Esophagus muscularis mucosa (tissue), 4 donors: ENCODE results near the gene DIP2C. TPM values are rescaled to one million over a fixed set of nuclear protein-coding genes. Genes with fewer than 3 reads are reported as not detected.
"Not testable (repeated sequence)": the region's sequence is repeated elsewhere in the genome, so short reads cannot be mapped to it uniquely, and the experiment has no call there.

Experiments used
- DNase-seq: peaks from one replicate; pipeline ENCODE4 v3.0.0-alpha.2; 2017; ENCODE audit errors: extremely low spot score
- H3K27ac ChIP-seq, 4 donors: fragments of 200-600 bp; sonication (generic); replicated peaks in 1 of 4; 1 replicate in 3 of 4; 2 replicates in 1 of 4; pipeline ENCODE4 v1.5.1; 2016 to 2019; ENCODE audit warnings: mild to moderate bottlenecking in 1 of 4
- H3K27me3 ChIP-seq, 4 donors: fragments of 200-600 bp; sonication (generic); one replicate each; pipeline versions ENCODE4 v1.5.1 to v1.6.0; 2016 to 2019
- H3K36me3 ChIP-seq, 4 donors: fragments of 200-600 bp; sonication (generic); one replicate each; pipeline ENCODE4 v1.5.1; 2016 to 2019
- H3K4me1 ChIP-seq, 4 donors: fragments of 200-600 bp; sonication (generic); one replicate each; pipeline ENCODE4 v1.5.1; 2016 to 2019
- H3K4me3 ChIP-seq, 4 donors: fragments of 200-600 bp; sonication (generic); 1 replicate in 2 of 4; 2 replicates in 2 of 4; pipeline ENCODE4 v1.5.1; 2016 to 2019; ENCODE audit warnings: mild to moderate bottlenecking in 4 of 4, moderate library complexity in 1 of 4
- H3K9me3 ChIP-seq, 4 donors: fragments of 200-600 bp; sonication (generic); 1 replicate in 3 of 4; 2 replicates in 1 of 4; pipeline ENCODE4 v1.5.1; 2016 to 2019
- EP300 ChIP-seq: sonication (generic); formaldehyde crosslinking; IDR thresholded peaks from one replicate; pipeline ENCODE4 v1.6.1; 2017; ENCODE audit warnings: antibody characterized with exemption
- POLR2A ChIP-seq: fragments of 450-650 bp; IDR thresholded peaks from one replicate; pipeline ENCODE4 v1.6.1; 2017; ENCODE audit warnings: antibody characterized with exemption, moderate library complexity, mild to moderate bottlenecking, low read depth
- POLR2AphosphoS5 ChIP-seq, 2 donors: sonication (generic); formaldehyde crosslinking; IDR thresholded peaks; one replicate each; pipeline ENCODE4 v1.6.1; 2017; ENCODE audit warnings: antibody characterized with exemption in 2 of 2
- WGBS: methylation state at CpG from one replicate; pipeline ENCODE4 v1.1.5; 2018; 5-methylcytosine and 5-hydroxymethylcytosine counted together
- intact Hi-C: fragments of 100-400 bp; cut with DNase I; formaldehyde crosslinking; loops from one replicate; pipeline ENCODE4 v1.15.1; 2023
- total RNA-seq, 4 donors: library from RNA; depleted of rRNA; stranded (reverse); fragments of >200 nt; gene quantifications; one replicate each; pipeline versions ENCODE4 v1.1.0 to v1.2.1, GENCODE V29; 2016
- TF ChIP-seq, protein P1 (sequence below), 3 experiments: fragments of 200-600 bp in 2 of 3; fragments of 450-650 bp in 1 of 3; sonication (generic) in 2 of 3; IDR thresholded peaks; one replicate each; pipeline ENCODE4 v1.5.1; 2017 to 2019; ENCODE audit warnings: antibody characterized with exemption in 3 of 3, mild to moderate bottlenecking in 2 of 3, moderate library complexity in 1 of 3

Gene DIP2C
- total RNA-seq, 4 donors from 2014 or later = 38.6 to 66.4 (median 55.7) TPM

DNA sequence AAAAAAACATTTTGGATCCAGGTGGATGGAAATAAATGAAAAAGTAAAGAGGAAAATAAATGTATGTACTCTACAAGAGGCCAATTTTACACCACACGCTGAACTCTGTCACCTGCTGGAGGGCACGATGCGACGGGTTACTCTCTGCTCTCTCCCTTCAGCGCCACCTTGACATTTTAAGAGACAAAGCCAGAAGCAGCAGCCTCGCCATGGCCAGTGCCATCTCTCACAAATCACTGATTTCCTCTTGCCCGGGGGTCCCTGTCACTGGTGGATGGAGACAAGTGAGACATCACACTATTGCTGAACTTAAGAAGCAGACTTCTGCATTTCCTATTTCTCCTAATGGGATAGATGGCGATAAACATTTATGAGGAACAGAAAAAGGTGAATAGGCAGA, 364.2 kb downstream of the DIP2C start:
- intact Hi-C loops = no loop called here
- TF ChIP-seq EP300 (no peak), POLR2AphosphoS5 (IDR thresholded peaks at IDR 0.05) (no peak), POLR2A (no peak)
- TF ChIP-seq, protein P1, sequence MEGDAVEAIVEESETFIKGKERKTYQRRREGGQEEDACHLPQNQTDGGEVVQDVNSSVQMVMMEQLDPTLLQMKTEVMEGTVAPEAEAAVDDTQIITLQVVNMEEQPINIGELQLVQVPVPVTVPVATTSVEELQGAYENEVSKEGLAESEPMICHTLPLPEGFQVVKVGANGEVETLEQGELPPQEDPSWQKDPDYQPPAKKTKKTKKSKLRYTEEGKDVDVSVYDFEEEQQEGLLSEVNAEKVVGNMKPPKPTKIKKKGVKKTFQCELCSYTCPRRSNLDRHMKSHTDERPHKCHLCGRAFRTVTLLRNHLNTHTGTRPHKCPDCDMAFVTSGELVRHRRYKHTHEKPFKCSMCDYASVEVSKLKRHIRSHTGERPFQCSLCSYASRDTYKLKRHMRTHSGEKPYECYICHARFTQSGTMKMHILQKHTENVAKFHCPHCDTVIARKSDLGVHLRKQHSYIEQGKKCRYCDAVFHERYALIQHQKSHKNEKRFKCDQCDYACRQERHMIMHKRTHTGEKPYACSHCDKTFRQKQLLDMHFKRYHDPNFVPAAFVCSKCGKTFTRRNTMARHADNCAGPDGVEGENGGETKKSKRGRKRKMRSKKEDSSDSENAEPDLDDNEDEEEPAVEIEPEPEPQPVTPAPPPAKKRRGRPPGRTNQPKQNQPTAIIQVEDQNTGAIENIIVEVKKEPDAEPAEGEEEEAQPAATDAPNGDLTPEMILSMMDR (IDR thresholded peaks at IDR 0.05) = no peak
- H3K9me3 ChIP-seq = no peaks in the 10 kb centered on the region
- peaks cover 10 to 47% (median 37%) of the 10 kb centered on the region in 4 donors for H3K36me3 ChIP-seq
- H3K27me3 ChIP-seq = no peaks in the 10 kb centered on the region
- H3K4me1 ChIP-seq = peaks cover 10 to 27% (median 23%) of the 10 kb centered on the region in 4 donors
- DNase-seq = no peak
- no peak overlapping the region for H3K4me3 ChIP-seq
- 94% methylated on average over 8 of the region's 8 CpGs for WGBS
- H3K27ac ChIP-seq = peak overlapping the region in 1 of 4 donors; percentile 6

DNA sequence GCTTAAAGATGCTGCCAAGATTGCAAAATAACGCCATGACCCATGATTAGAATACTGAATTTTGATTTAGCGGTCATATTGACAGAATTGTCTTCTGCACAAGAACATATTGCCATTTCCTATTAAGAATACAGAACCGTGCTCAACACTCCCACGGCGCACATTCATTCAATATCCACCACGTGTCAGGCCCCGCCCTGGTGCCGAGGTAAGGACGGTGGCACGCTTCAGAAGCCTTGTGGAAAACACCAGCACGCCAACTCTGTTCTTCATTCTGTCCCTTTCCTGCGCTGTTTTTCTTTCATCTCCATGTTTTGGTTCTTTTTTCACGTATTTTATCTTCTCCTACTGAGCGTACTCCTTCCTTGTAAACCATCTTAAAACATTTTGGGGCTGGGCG, 364.9 kb downstream of the DIP2C start:
- DNase-seq = no peak
- H3K27me3 ChIP-seq = no peaks in the 10 kb centered on the region
- H3K4me1 ChIP-seq = peaks cover 7 to 23% (median 19%) of the 10 kb centered on the region in 4 donors
- WGBS = 92% methylated on average over 15 of the region's 15 CpGs
- H3K36me3 ChIP-seq = peaks cover 10 to 53% (median 37%) of the 10 kb centered on the region in 4 donors
- H3K9me3 ChIP-seq = no peaks in the 10 kb centered on the region
- H3K27ac ChIP-seq = peak overlapping the region; percentile 46 to 78 (median 60)
- intact Hi-C loops = no loop called here
- H3K4me3 ChIP-seq = no peak overlapping the region
- TF ChIP-seq, protein P1 (IDR thresholded peaks at IDR 0.05) = no peak
- TF ChIP-seq POLR2A = no peak
- TF ChIP-seq EP300 = no peak
- no peak for TF ChIP-seq POLR2AphosphoS5 (IDR thresholded peaks at IDR 0.05)

DNA sequence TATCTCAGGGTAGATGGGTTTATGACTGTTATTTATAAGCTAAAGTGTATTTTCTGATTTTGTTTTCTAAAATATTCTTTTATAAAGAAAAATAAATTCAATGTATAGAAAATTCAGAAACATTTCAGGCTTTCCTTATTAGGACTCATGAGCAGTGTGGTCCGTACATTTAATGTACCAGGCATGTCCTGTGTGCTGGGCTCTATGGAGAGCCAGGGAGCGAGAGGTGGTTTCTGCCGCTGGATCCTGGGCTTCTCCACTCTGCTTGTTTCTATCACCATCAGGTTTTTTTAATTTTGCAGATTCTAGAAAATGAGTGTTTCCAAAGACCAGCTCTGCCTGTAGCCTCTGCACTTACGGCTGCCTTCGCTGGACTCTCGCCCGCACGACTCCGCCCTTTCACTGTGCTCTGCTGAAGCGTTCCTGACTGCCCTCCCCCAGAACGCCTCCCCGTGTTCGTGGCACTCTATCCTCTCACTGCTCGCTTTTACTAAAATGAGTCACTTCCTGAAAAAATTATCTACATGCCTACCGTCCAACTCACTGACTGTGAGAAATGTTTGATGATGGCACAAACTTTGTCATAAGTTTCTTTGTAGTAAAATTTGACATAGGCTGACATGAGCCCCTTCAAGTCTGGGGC, 365.7 kb downstream of the DIP2C start:
- WGBS = 22% methylated on average over 15 of the region's 15 CpGs
- peak; percentile 69 to 71 for TF ChIP-seq POLR2AphosphoS5 (IDR thresholded peaks at IDR 0.05)
- TF ChIP-seq, protein P1 (IDR thresholded peaks at IDR 0.05) = no peak
- no peak for TF ChIP-seq EP300
- TF ChIP-seq POLR2A = no peak

DNA sequence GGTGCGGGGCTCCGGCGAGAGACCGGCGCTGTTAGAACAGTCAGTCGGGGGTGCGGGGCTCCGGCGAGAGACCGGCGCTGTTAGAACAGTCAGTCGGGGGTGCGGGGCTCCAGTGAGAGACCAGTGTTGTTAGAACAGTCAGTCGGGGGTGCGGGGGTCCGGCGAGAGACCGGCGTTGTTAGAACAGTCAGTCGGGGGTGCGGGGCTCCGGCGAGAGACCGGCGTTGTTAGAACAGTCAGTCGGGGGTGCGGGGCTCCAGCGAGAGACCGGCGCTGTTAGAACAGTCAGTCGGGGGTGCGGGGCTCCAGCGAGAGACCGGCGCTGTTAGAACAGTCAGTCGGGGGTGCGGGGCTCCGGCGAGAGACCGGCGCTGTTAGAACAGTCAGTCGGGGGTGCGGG, 366.4 kb downstream of the DIP2C start:
- H3K9me3 ChIP-seq, DNase-seq, intact Hi-C loops, H3K27me3 ChIP-seq, H3K4me3 ChIP-seq: not testable (repeated sequence)
- WGBS = 83% methylated on average over 38 of the region's 43 CpGs
- Histone ChIP-seq H3K27ac (peak overlapping the region in 1 of 4 donors; percentile 46), H3K36me3 (peaks cover 10 to 57% (median 45%) of the 10 kb centered on the region in 4 donors), H3K4me1 (peaks cover 2 to 16% (median 14%) of the 10 kb centered on the region in 4 donors)

More for the DNA sequence above, 365.7 kb downstream of the DIP2C start:
- intact Hi-C loops = no loop called here
- no peaks in the 10 kb centered on the region for H3K27me3 ChIP-seq
- peak overlapping the region; percentile 46 to 78 (median 60) for H3K27ac ChIP-seq
- peaks cover 2 to 14% (median 11%) of the 10 kb centered on the region in 4 donors for H3K4me1 ChIP-seq
- peak; percentile 97 for DNase-seq
- H3K4me3 ChIP-seq = peak overlapping the region; percentile 14 to 37 (median 24)
- H3K36me3 ChIP-seq = peaks cover 10 to 53% (median 40%) of the 10 kb centered on the region in 4 donors
- no peaks in the 10 kb centered on the region for H3K9me3 ChIP-seq

DNA sequence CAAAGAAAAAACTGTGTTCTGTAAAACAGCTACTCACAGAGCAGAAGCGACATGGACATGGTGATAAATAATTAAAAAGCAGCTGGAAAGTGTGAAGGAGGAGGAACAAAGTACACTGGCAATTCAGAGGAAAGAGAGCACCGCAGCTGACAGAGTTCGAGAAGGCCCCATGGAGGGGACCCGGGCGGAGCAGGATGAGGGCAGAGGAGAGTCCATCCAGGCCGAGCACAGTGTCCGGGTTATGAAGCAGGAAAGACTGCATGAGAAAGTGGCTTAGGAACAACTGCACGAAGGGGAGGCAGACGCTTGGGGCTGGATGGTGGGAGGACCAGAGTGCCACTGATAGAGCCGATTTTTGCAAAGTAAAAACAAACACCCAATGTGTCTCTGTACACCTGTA, 368.7 kb downstream of the DIP2C start:
- H3K4me3 ChIP-seq = no peak overlapping the region
- 94% methylated on average over 10 of the region's 10 CpGs for WGBS
- TF ChIP-seq, protein P1 (IDR thresholded peaks at IDR 0.05) = no peak
- TF ChIP-seq EP300 = no peak
- TF ChIP-seq POLR2AphosphoS5 (IDR thresholded peaks at IDR 0.05) = no peak
- TF ChIP-seq POLR2A = no peak
- DNase-seq = no peak
- peaks cover 8 to 56% (median 40%) of the 10 kb centered on the region in 4 donors for H3K36me3 ChIP-seq
- peaks cover 6 to 29% (median 24%) of the 10 kb centered on the region in 4 donors for H3K4me1 ChIP-seq
- intact Hi-C loops = no loop called here
- H3K27me3 ChIP-seq = no peaks in the 10 kb centered on the region
- no peaks in the 10 kb centered on the region for H3K9me3 ChIP-seq
- H3K27ac ChIP-seq = no peak overlapping the region
